ENCODE data around the gene FTH1. TPM values are rescaled to one million over a fixed set of nuclear protein-coding genes. Genes with fewer than 3 reads are reported as not detected.
A peak's percentile ranks its signal among the peaks of the same experiment; 100 is the strongest.

The FTH1 gene
- total and polyA plus RNA-seq, 2 of the 13 experiments (the other 11 are each of a cell fraction or from before 2014, with no cell fraction given), result 607 to 760 TPM

GRCh38 chr11:61967116-61967923, at the start of gene FTH1 (continued):
- TF ChIP-seq, protein P1, sequence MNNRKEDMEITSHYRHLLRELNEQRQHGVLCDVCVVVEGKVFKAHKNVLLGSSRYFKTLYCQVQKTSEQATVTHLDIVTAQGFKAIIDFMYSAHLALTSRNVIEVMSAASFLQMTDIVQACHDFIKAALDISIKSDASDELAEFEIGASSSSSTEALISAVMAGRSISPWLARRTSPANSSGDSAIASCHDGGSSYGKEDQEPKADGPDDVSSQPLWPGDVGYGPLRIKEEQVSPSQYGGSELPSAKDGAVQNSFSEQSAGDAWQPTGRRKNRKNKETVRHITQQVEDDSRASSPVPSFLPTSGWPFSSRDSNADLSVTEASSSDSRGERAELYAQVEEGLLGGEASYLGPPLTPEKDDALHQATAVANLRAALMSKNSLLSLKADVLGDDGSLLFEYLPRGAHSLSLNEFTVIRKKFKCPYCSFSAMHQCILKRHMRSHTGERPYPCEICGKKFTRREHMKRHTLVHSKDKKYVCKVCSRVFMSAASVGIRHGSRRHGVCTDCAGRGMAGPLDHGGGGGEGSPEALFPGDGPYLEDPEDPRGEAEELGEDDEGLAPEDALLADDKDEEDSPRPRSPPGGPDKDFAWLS (CRISPR knock-in tag; IDR thresholded peaks at IDR 0.05; ENCODE audit: borderline replicate concordance), result no peak
- TF ChIP-seq LCORL (IDR thresholded peaks at IDR 0.05) (no peak), LCORL (CRISPR knock-in tag; IDR thresholded peaks at IDR 0.05) (no peak), XBP1 (CRISPR knock-in tag; IDR thresholded peaks at IDR 0.05) (no peak), FOXO4 (CRISPR knock-in tag; conservative IDR thresholded peaks at IDR 0.05) (no peak), NFIB (CRISPR knock-in tag; IDR thresholded peaks at IDR 0.05; ENCODE audit: borderline replicate concordance) (no peak), ZNF720 (CRISPR knock-in tag; IDR thresholded peaks at IDR 0.05) (no peak), SP5 (CRISPR knock-in tag; IDR thresholded peaks at IDR 0.05; ENCODE audit: borderline replicate concordance, low read depth) (peak; percentile 69; the same call in 1 of the 2 replicates), IKZF5 (CRISPR knock-in tag; IDR thresholded peaks at IDR 0.05) (peak; percentile 82), HIVEP1 (CRISPR knock-in tag; IDR thresholded peaks at IDR 0.05) (no peak), AGO2 (optimal IDR thresholded peaks at IDR 0.05; ENCODE audit: low read depth, low read length) (peak; percentile 99), SKI (IDR thresholded peaks at IDR 0.05; ENCODE audit: partially characterized antibody) (peak; percentile 62), ZBTB42 (CRISPR knock-in tag; IDR thresholded peaks at IDR 0.05) (peak; percentile 25; the same call in 1 of the 2 replicates), ZNF10 (CRISPR knock-in tag; IDR thresholded peaks at IDR 0.05; ENCODE audit: borderline replicate concordance, low read depth) (no peak), ZNF33A (CRISPR knock-in tag; IDR thresholded peaks at IDR 0.05; ENCODE audit: borderline replicate concordance) (0 out of 2 replicates have a peak, but pooled peaks have one; percentile 59), ZNF589 (CRISPR knock-in tag; conservative IDR thresholded peaks at IDR 0.05) (peak; percentile 57; the same call in 1 of the 2 replicates), YY1 (IDR thresholded peaks at IDR 0.05; ENCODE audit: insufficient read depth, insufficient replicate concordance, low read depth, low read length) (peak; percentile 73), MLXIP (CRISPR knock-in tag; IDR thresholded peaks at IDR 0.05; ENCODE audit: borderline replicate concordance) (0 out of 2 replicates have a peak, but pooled peaks have one; percentile 61), ZNF510 (CRISPR knock-in tag; IDR thresholded peaks at IDR 0.05; ENCODE audit: low read depth) (no peak), ZNF652 (CRISPR knock-in tag; IDR thresholded peaks at IDR 0.05; ENCODE audit: borderline replicate concordance, low read depth) (no peak)
- TF ChIP-seq, protein P2, sequence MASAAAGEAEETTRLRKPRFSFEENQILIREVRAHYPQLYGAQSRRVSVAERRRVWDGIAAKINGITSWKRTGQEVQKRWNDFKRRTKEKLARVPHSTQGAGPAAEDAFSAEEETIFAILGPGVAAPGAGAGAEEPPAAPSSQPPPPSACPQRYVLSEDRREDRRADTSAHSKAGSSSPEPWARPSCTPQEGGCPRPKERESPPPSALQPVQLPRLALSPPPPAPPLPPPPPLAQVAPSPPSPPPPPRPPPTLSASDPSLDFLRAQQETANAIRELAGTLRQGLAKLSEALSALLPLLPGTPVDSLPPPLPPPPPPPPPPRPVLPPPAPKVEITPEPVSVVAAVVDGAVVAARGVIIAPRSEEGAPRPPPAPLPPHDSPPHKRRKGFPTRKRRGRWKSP (CRISPR knock-in tag; IDR thresholded peaks at IDR 0.05), result 0 out of 2 replicates have a peak, but pooled peaks have one; percentile 45

Data from HepG2 (cell line).